Measurements from ENCODE around the gene PTPRH. TPM values are rescaled to one million over a fixed set of nuclear protein-coding genes. Genes with fewer than 3 reads are reported as not detected.

PTPRH gene
- total and polyA plus RNA-seq, 9 of the 15 experiments (the other 6 are each of a cell fraction or from before 2014, with no cell fraction given): 0.87 to 34.3 (median 22.7) TPM

DNA sequence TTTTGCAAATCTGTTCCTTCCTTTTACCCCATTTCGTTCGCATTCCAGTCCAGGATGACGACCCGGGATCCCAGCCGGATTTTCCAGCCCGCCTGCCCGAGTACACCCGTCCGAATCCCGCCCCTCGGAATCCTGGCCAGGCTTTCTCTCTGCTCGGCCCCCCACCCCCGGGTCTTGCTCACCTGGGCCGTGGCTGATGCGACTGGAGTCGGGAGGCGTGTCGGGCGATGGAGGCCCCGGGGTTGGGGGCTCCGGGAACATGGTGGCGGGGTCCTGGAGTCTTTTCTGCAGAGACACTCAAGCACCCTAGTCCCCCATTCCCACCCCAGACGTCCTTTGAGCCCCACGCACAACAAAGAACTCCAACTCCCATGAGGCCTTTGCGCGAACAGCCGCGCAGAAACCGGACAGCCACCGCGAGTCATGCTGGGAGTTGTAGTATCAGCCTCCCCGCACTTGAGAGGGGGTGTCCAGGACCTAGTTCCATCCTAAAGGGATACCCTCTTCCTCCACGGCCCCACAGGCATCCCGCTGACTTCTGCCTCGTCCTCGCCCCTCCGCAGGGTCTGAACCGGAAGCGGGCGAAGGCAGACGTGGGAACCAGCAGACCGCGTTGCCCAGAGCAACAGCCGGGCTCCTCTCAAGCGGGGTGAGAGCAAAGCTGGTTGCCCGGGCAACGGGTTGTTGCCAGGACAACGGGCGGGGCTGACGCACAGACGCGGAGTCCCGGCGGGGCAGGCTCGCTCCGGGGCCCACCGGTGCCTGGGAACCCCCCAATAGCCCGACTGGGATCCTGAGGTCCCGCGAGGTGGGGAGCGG, 30.3 kb downstream of the PTPRH start (continued):
- TF ChIP-seq, protein P1, sequence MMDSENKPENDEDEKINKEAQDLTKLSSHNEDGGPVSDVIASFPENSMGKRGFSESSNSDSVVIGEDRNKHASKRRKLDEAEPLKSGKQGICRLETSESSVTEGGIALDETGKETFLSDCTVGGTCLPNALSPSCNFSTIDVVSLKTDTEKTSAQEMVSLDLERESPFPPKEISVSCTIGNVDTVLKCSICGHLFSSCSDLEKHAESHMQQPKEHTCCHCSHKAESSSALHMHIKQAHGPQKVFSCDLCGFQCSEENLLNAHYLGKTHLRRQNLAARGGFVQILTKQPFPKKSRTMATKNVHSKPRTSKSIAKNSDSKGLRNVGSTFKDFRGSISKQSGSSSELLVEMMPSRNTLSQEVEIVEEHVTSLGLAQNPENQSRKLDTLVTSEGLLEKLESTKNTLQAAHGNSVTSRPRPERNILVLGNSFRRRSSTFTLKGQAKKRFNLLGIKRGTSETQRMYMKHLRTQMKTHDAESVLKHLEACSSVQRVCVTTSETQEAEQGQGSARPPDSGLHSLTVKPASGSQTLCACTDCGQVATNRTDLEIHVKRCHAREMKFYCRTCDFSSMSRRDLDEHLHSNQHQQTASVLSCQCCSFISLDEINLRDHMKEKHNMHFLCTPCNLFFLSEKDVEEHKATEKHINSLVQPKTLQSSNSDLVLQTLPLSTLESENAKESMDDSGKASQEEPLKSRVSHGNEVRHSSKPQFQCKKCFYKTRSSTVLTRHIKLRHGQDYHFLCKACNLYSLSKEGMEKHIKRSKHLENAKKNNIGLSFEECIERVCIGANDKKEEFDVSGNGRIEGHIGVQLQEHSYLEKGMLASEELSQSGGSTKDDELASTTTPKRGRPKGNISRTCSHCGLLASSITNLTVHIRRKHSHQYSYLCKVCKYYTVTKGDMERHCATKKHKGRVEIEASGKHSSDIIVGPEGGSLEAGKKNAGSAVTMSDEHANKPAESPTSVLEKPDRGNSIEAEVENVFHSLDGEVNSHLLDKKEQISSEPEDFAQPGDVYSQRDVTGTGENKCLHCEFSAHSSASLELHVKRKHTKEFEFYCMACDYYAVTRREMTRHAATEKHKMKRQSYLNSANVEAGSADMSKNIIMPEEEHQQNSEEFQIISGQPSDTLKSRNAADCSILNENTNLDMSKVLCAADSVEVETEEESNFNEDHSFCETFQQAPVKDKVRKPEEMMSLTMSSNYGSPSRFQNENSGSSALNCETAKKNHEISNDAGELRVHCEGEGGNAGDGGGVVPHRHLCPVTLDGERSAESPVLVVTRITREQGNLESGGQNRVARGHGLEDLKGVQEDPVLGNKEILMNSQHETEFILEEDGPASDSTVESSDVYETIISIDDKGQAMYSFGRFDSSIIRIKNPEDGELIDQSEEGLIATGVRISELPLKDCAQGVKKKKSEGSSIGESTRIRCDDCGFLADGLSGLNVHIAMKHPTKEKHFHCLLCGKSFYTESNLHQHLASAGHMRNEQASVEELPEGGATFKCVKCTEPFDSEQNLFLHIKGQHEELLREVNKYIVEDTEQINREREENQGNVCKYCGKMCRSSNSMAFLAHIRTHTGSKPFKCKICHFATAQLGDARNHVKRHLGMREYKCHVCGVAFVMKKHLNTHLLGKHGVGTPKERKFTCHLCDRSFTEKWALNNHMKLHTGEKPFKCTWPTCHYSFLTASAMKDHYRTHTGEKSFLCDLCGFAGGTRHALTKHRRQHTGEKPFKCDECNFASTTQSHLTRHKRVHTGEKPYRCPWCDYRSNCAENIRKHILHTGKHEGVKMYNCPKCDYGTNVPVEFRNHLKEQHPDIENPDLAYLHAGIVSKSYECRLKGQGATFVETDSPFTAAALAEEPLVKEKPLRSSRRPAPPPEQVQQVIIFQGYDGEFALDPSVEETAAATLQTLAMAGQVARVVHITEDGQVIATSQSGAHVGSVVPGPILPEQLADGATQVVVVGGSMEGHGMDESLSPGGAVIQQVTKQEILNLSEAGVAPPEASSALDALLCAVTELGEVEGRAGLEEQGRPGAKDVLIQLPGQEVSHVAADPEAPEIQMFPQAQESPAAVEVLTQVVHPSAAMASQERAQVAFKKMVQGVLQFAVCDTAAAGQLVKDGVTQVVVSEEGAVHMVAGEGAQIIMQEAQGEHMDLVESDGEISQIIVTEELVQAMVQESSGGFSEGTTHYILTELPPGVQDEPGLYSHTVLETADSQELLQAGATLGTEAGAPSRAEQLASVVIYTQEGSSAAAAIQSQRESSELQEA (IDR thresholded peaks at IDR 0.05; ENCODE audit: low read depth): no peak
- no peak for TF ChIP-seq SMARCE1 (IDR thresholded peaks at IDR 0.05)
- TF ChIP-seq, protein P2, sequence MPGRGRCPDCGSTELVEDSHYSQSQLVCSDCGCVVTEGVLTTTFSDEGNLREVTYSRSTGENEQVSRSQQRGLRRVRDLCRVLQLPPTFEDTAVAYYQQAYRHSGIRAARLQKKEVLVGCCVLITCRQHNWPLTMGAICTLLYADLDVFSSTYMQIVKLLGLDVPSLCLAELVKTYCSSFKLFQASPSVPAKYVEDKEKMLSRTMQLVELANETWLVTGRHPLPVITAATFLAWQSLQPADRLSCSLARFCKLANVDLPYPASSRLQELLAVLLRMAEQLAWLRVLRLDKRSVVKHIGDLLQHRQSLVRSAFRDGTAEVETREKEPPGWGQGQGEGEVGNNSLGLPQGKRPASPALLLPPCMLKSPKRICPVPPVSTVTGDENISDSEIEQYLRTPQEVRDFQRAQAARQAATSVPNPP (IDR thresholded peaks at IDR 0.05; ENCODE audit: borderline replicate concordance, insufficient read depth, insufficient read length): no peak
- peak; percentile 82 for TF ChIP-seq HDAC3 (IDR thresholded peaks at IDR 0.05; ENCODE audit: borderline replicate concordance, partially characterized antibody)
- TF ChIP-seq, protein P3, sequence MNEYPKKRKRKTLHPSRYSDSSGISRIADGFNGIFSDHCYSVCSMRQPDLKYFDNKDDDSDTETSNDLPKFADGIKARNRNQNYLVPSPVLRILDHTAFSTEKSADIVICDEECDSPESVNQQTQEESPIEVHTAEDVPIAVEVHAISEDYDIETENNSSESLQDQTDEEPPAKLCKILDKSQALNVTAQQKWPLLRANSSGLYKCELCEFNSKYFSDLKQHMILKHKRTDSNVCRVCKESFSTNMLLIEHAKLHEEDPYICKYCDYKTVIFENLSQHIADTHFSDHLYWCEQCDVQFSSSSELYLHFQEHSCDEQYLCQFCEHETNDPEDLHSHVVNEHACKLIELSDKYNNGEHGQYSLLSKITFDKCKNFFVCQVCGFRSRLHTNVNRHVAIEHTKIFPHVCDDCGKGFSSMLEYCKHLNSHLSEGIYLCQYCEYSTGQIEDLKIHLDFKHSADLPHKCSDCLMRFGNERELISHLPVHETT (CRISPR knock-in tag; conservative IDR thresholded peaks at IDR 0.05 in 1 of 2, IDR thresholded peaks at IDR 0.05 in 1 of 2): 0 out of 4 replicates have a peak, but pooled peaks of 1 of the 2 experiments have one; percentile 42
- TF ChIP-seq, protein P4, sequence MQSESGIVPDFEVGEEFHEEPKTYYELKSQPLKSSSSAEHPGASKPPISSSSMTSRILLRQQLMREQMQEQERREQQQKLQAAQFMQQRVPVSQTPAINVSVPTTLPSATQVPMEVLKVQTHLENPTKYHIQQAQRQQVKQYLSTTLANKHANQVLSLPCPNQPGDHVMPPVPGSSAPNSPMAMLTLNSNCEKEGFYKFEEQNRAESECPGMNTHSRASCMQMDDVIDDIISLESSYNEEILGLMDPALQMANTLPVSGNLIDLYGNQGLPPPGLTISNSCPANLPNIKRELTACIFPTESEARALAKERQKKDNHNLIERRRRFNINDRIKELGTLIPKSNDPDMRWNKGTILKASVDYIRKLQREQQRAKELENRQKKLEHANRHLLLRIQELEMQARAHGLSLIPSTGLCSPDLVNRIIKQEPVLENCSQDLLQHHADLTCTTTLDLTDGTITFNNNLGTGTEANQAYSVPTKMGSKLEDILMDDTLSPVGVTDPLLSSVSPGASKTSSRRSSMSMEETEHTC (IDR thresholded peaks at IDR 0.05): no peak
- peak; percentile 99 for TF ChIP-seq RFX1 (IDR thresholded peaks at IDR 0.05)
- TF ChIP-seq, protein P5, sequence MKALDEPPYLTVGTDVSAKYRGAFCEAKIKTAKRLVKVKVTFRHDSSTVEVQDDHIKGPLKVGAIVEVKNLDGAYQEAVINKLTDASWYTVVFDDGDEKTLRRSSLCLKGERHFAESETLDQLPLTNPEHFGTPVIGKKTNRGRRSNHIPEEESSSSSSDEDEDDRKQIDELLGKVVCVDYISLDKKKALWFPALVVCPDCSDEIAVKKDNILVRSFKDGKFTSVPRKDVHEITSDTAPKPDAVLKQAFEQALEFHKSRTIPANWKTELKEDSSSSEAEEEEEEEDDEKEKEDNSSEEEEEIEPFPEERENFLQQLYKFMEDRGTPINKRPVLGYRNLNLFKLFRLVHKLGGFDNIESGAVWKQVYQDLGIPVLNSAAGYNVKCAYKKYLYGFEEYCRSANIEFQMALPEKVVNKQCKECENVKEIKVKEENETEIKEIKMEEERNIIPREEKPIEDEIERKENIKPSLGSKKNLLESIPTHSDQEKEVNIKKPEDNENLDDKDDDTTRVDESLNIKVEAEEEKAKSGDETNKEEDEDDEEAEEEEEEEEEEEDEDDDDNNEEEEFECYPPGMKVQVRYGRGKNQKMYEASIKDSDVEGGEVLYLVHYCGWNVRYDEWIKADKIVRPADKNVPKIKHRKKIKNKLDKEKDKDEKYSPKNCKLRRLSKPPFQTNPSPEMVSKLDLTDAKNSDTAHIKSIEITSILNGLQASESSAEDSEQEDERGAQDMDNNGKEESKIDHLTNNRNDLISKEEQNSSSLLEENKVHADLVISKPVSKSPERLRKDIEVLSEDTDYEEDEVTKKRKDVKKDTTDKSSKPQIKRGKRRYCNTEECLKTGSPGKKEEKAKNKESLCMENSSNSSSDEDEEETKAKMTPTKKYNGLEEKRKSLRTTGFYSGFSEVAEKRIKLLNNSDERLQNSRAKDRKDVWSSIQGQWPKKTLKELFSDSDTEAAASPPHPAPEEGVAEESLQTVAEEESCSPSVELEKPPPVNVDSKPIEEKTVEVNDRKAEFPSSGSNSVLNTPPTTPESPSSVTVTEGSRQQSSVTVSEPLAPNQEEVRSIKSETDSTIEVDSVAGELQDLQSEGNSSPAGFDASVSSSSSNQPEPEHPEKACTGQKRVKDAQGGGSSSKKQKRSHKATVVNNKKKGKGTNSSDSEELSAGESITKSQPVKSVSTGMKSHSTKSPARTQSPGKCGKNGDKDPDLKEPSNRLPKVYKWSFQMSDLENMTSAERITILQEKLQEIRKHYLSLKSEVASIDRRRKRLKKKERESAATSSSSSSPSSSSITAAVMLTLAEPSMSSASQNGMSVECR (CRISPR knock-in tag; IDR thresholded peaks at IDR 0.05): no peak

Measured in K562 (cell line).